GM18868 (cell line): Measurements from ENCODE around the gene ATG5.
A peak's percentile ranks its signal among the peaks of the same experiment; 100 is the strongest.
"Not testable (repeated sequence)": the region's sequence is repeated elsewhere in the genome, so short reads cannot be mapped to it uniquely, and the experiment has no call there.

Experiments
- ATAC-seq: cut with Tn5 transposase; IDR thresholded peaks from one replicate; pipeline ENCODE4 v1.9.1; 2021; ENCODE audit warnings: mild to moderate bottlenecking, moderate library complexity; ENCODE audit not compliant: unreplicated experiment

ATG5 gene

DNA sequence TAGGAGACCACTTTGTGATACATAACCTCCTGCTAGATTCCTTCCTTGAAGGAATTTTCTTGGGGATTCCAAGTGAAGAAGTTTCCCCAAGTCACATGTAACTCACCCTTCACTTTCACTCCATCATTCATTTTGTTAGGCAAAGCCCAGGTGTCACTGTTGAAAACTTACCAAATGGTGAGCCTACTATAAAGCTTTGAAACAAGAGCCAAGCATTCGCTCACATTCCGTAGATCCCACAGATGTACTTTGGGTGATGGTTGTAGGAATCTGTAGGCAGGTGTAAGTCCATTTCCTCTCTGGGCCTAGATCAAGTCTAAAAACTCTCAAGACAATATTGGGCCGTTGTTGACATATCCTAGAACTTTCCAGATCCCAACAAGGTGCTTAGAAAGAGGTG is 165.4 kb downstream of the ATG5 start:
- ATAC-seq: no peak

DNA sequence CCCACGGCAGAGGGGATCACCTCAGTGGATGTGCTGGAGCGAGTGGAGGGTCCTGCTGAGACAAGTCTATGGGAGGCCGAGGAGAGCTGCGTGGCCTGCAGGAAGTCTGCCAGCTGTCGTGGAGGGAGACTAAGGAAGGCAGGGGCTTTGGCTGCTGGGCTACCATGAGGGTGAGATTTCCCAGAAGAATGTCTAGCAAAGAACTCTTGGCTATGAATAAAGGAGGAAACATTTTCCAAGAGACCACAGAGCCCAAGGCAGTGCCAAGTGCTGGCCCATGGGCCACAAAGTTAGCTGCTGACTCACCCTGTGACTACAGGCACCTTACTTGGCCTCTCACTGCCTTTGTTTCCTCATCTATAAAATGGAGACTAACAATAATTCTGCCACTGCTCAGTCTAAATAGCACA is 166.0 kb downstream of the ATG5 start:
- ATAC-seq: no peak

DNA sequence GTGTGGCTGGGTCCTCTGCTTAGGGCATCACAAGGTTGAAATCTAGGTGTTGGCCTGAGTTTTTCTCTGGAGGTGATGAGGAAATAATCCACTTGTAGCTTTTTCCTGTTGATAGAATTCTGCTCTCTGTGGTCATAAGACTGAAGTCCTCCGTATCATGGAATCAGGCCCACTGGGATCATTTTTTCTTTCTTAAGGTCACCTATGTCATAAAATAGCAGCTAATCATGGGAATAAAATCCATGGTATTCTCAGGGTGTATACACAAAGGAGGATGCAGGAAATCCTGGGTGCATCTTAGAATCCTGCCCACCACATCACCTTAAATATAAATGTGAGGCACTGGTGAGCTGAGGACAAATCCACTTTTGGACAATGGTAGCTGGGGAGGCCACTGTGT is 166.7 kb downstream of the ATG5 start:
- ATAC-seq: no peak

DNA sequence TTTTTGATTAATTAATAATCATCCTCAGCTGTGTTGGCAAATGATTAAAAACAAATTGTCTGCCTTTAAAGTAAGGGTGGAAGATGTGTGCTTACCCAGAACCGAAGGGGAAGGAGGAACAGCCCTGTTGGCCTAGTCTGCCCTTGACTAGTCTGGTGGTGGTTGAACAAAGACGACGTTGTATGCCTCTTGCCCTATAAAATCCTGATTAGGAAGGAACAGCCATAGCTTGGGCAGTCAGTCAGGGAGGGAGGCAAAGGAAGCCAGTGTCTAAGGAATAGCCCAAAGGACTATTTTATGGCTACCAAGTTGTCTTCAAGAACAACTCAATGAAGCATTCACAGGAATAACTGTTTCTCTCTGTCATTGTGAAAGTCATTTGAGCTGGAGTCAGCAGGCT is 168.7 kb downstream of the ATG5 start:
- no peak for ATAC-seq

DNA sequence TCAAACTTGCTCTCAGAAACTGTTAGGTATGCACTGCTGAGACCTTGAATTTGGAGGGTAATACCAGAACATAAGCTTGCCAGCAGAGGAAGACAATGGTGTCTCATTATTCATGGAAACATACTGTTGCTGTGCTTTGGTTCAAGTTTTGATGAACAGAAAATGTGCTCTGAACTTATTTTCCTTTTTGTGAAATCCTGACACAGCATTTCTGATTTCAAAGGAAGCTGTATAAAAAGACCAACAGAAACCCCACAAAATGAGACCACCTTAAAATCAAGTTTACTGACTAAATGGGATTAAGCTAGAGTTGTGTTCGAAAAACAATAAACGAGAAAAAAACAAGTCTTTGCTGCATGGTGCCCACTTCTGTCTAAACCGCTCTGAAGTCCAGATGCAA is 169.1 kb downstream of the ATG5 start:
- ATAC-seq: no peak

GRCh38 chr6:106155219-106155830 is 170.2 kb downstream of the ATG5 start:
- ATAC-seq: no peak

DNA sequence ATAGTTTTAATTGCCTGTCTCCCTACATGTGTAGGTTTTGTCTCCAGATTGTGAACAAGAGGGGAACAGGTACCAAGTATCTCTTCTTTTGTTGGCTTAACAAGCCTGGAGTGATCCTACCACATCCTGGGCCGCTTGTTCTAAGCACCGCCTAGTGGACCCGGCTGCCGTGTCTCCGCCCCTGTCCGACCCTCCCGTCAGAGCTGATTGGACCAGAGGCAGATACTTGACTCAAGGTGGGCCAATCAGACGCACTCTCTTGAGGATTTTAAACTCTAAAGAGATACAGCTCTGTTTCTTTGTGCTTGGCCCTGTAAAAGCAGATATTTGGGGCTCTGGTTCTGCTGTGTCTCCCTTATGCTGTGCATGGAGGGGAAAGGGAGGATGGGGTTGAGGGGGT is 171.2 kb downstream of the ATG5 start:
- ATAC-seq: no peak

GRCh38 chr6:106152952-106153351 is 172.6 kb downstream of the ATG5 start:
- ATAC-seq: no peak

GRCh38 chr6:106152476-106152875 is 173.1 kb downstream of the ATG5 start:
- ATAC-seq: not testable (repeated sequence)

- no peak for ATAC-seq
These were observed 176.0 kb downstream of the ATG5 start for GRCh38 chr6:106149472-106150069.

- no peak for ATAC-seq
These were observed 178.1 kb downstream of the ATG5 start for GRCh38 chr6:106147476-106147875.

GRCh38 chr6:106146852-106147351 is 178.7 kb downstream of the ATG5 start:
- ATAC-seq: peak; percentile 60

GRCh38 chr6:106145741-106146227 is 179.8 kb downstream of the ATG5 start:
- no peak for ATAC-seq

- no peak for ATAC-seq
These were observed 180.4 kb downstream of the ATG5 start for GRCh38 chr6:106145144-106145543.

GRCh38 chr6:106143665-106144064 is 181.9 kb downstream of the ATG5 start:
- no peak for ATAC-seq

DNA sequence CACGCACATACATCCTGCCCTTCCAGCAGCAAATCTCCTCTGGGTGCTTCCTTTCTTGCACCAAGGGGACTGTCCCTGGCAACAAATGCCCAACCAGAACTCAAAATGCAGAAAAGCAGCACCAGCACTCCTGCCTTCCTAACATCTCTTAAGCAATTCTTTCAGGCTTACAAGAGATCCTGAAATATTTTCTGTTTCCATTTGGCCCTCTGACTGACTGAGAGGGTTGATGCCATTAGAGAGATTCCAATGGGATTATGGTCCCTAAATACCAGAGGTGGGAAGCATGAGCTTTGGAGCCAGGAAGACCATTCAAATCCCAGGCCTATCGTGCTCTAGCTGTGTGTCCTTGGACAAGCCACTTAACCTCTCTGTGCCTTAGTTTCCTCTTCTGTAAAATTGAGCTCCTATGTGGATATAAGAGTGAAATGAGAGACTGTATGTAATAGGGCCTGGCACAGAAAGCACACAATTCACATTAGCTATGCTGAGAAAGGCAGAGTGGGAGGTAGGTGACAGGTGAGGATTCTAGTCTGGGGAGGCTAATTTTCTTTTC is 182.6 kb downstream of the ATG5 start:
- no peak for ATAC-seq

DNA sequence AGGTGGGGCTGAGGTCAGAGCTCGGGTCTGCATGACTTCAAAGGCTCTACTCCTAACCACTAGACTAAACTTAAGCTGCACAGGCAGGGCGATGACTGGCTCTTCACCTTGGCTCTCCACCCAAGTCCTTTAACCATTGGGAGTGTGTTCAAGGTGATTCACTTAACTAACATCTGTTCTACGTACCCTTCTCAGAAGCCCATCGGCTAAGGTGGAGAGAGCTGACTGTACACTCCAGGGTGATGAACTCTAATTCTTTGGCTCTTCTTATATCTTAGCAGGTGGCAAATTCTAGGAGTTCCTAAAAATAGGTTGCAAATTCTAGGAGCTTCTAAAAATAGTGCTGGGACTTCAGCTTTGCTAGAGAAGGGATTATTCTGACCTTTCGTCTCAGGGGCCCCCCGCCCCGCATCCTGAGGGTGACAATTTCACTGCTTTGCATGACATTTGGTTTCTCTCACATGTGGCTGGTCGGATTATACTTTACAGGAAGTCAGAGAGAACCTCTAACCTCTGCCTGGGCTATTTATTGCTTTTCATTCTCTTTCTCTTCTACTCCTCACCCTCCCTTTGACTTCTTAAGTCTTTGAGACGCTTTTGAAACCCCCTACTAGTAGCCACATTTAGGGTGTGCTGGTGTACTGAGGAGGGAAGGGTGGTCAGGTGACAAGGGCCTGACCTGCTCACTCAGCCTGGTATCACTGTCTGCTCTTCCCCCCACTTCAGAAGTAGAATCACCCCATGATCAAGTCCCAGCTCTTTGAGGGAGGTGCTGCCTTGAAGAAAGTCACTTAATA is 183.9 kb downstream of the ATG5 start:
- ATAC-seq: peak; percentile 68

DNA sequence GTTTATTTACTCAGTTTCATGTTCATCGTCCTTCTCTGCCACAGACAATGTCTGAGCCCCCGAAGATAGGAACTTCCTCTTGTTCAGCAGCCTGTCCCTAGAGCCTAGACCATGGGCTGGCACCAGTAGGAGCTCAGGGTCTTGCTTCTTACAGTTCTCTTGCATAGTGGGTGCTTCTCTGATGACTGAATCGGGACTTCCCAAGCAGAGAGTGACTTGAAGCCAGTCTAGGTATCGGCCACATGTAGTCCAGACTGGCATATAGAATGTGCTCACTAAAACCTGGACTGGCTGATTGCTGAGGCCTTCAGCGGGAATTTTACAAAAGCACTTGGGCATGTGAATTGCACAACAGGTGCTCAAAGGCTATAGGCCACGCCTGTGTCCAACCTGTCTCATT is 187.4 kb downstream of the ATG5 start:
- no peak for ATAC-seq

DNA sequence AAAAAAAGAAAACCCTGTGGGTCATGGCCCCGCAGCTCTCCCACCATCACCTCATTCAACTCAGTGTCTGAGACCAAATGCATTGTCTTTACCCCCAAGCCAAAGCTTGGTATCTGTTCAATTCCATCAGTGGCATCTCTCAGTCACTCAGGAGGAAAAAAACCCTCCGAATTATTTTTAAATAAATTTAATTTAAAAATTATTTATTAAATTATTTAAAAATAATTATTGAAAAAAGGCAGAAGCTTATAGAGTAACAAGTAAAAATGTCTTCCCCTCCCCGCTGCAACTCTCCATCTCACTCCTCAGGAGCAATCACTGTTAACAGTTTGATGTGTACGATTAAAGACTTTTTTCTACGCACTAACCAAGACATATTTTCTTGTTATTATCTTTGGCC is 188.7 kb downstream of the ATG5 start:
- no peak for ATAC-seq

DNA sequence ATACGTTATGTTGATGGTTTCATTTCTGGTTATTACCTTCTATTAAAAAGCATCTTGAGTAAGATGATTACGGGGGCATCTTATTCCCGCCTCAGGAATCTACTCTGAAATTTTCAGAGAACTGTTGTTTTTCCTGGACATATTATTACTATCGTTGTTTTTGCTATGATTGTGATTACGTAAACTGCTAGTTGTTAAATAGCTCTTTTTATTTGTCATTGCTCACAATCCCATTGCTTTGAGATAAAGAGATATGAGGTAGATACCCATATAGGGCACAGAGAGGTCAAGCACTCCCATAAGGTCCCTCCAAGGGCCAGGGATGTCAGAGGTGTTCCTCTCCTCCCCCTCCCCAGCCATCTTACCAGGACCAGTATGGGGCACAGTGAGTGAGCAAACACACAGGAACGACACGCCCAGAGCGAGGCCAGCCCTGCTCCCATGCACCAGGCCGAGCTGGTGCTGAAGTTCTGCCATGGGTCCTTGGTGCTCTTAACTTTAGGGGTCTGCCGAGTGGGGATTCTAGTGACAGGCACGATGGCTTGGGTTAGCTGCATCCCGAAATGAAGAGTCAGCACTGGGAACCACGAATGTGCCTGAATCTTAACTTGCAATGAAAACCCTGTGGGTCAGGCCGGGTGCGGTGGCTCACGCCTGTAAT is 189.5 kb downstream of the ATG5 start:
- no peak for ATAC-seq
